Adrenal gland (tissue), 12 donors: ENCODE results near the gene TMEM94. TPM values are rescaled to one million over a fixed set of nuclear protein-coding genes. Genes with fewer than 3 reads are reported as not detected.

Experiments
- DNase-seq, 7 donors: peaks; one replicate each; pipeline ENCODE4 v3.0.0-alpha.2; 2019 to 2020
- H3K27ac ChIP-seq, 5 donors: fragments of 200-600 bp; sonication (generic) in 4 of 5; 1 replicate in 3 of 5; 2 replicates in 2 of 5; pipeline versions ENCODE4 v1.5.1 to v1.8.0; 2016 to 2020; ENCODE audit warnings: mild to moderate bottlenecking in 1 of 5
- H3K27me3 ChIP-seq: fragments of 200-600 bp; 2 replicates; pipeline ENCODE4 v1.8.0; 2021
- H3K36me3 ChIP-seq, 2 donors: fragments of 200-600 bp; replicated peaks in 1 of 2; 1 replicate in 1 of 2; 2 replicates in 1 of 2; pipeline versions ENCODE4 v1.5.1 to v1.8.0; 2018 to 2022
- H3K4me1 ChIP-seq, 2 donors: fragments of 200-600 bp; replicated peaks in 1 of 2; 1 replicate in 1 of 2; 2 replicates in 1 of 2; pipeline versions ENCODE4 v1.5.1 to v1.8.0; 2018 to 2021
- H3K4me3 ChIP-seq, 4 donors: fragments of 200-600 bp; sonication (generic) in 3 of 4; one replicate each; pipeline ENCODE4 v1.5.1; 2016 to 2018
- H3K9me3 ChIP-seq, 3 donors: fragments of 200-600 bp; sonication (generic) in 1 of 3; replicated peaks in 1 of 3; 1 replicate in 2 of 3; 2 replicates in 1 of 3; pipeline versions ENCODE4 v1.5.1 to v1.8.0; 2016 to 2021
- CTCF ChIP-seq, 6 experiments: fragments of 450-650 bp in 4 of 6; fragments of 200-600 bp in 2 of 6; sonication (generic) in 1 of 6; IDR thresholded peaks; 1 replicate in 5 of 6; 2 replicates in 1 of 6; pipeline versions ENCODE4 v1.5.1 to v1.8.0; 2016 to 2021; ENCODE audit warnings: antibody characterized with exemption in 6 of 6, mild to moderate bottlenecking in 2 of 6, moderate library complexity in 1 of 6
- POLR2A ChIP-seq, 2 donors: fragments of 450-650 bp; IDR thresholded peaks; one replicate each; pipeline ENCODE4 v1.6.1; 2017; ENCODE audit warnings: antibody characterized with exemption in 2 of 2, mild to moderate bottlenecking in 2 of 2, moderate library complexity in 1 of 2
- WGBS, 4 donors: extraction: QIAGEN DNeasy Blood & Tissue Kit in 2 of 4; methylation state at CpG; one replicate each; pipeline versions ENCODE4 v1.1.5 to v1.1.7; 2013 to 2017; 5-methylcytosine and 5-hydroxymethylcytosine counted together
- intact Hi-C, 2 donors: fragments of 100-400 bp; cut with DNase I; formaldehyde crosslinking; loops; one replicate each; pipeline versions ENCODE4 v1.14.1 to v1.15.0; 2022 to 2023
- polyA plus RNA-seq, 3 donors: library from polyadenylated mRNA; stranded (reverse); fragments of 200-250 nt in 2 of 3; fragments of 350-450 nt in 1 of 3; fragmentation: Illumina TruSeq in 1 of 3; extraction: RNeasy Lipid Tissue Mini Kit (QIAGEN cat#74804) in 1 of 3; gene quantifications; one replicate each; pipeline ENCODE4 v1.2.3, GENCODE V29; 2013 to 2014
- total RNA-seq, 9 donors: library from RNA; depleted of rRNA in 4 of 9; stranded (reverse); fragments of >200 nt in 4 of 9; fragments of 120-200 nt in 1 of 9; fragmentation: NEBNext Ultra II Directional in 1 of 9; extraction: Animal tissue kit (Norgen Biotek cat#: 25700) in 1 of 9; gene quantifications; one replicate each; pipeline versions ENCODE4 v1.1.0 to v1.2.4, GENCODE V29; 2013 to 2023
- donor health status: healthy with polysubstance abuse.
- donor health status: Bipolar disorder and iron deficiency.
- donor health status: DM: yes; HTN: yes; CAD: no.
- donor health status: DM: no; HTN: no; CAD: no.
- donor health status: DM: no; HTN: no; CAD: no.
- donor health status: DM: yes; HTN: yes; CAD: no.

TMEM94 gene
- total and polyA plus RNA-seq, 12 donors: 65.2 to 245 (median 167) TPM

- Histone ChIP-seq H3K36me3 (no peaks in the 10 kb centered on the region), H3K9me3 (no peaks in the 10 kb centered on the region), H3K27ac (no peak overlapping the region), H3K4me3 (no peak overlapping the region), H3K4me1 (peaks cover 0 to 8% of the 10 kb centered on the region in 2 donors), H3K27me3 (no peaks in the 10 kb centered on the region)
- intact Hi-C loops: loop anchor here (5.0 kb wide), 1 partner anchor 89 kb away; no protein-coding TSS in a partner anchor
- TF ChIP-seq POLR2A (IDR thresholded peaks at IDR 0.05) (no peak), CTCF (IDR thresholded peaks at IDR 0.05) (no peak)
- WGBS, 4 donors: 71 to 91% (median 79%) methylated on average over 5 of the region's 5 CpGs
- DNase-seq: peak in 1 of 7 donors; percentile 31
Observed at GRCh38 chr17:75411328-75412067, 44.9 kb upstream of the TMEM94 start.

- no peak overlapping the region for H3K27ac ChIP-seq
- intact Hi-C loops: loop anchor here (5.0 kb wide), 1 partner anchor 90 kb away; no protein-coding TSS in a partner anchor
- 0 to 4% (median 0%) methylated on average over 8 of the region's 8 CpGs for WGBS, 4 donors
- peak overlapping the region in 1 of 4 donors; percentile 6 for H3K4me3 ChIP-seq
- H3K9me3 ChIP-seq: no peaks in the 10 kb centered on the region
- peak; percentile 45 to 89 (median 71) for DNase-seq
- H3K36me3 ChIP-seq: no peaks in the 10 kb centered on the region
- no peaks in the 10 kb centered on the region for H3K27me3 ChIP-seq
- peaks cover 0 to 11% of the 10 kb centered on the region in 2 donors for H3K4me1 ChIP-seq
- TF ChIP-seq POLR2A (IDR thresholded peaks at IDR 0.05) (no peak), CTCF (IDR thresholded peaks at IDR 0.05) (peak; percentile 52 to 89 (median 80))
Observed at GRCh38 chr17:75412455-75413317, 43.7 kb upstream of the TMEM94 start.

- intact Hi-C loops: loop anchor here (5.0 kb wide), 1 partner anchor 92 kb away; no protein-coding TSS in a partner anchor
- H3K4me1 ChIP-seq: peaks cover 0 to 11% of the 10 kb centered on the region in 2 donors
- 66 to 73% (median 68%) methylated on average over 1 of the region's 1 CpG for WGBS, 4 donors
- H3K36me3 ChIP-seq: no peaks in the 10 kb centered on the region
- H3K9me3 ChIP-seq: no peaks in the 10 kb centered on the region
- H3K27me3 ChIP-seq: no peaks in the 10 kb centered on the region
- H3K27ac ChIP-seq: no peak overlapping the region
- DNase-seq: no peak
- no peak overlapping the region for H3K4me3 ChIP-seq
- TF ChIP-seq CTCF (IDR thresholded peaks at IDR 0.05): no peak
Observed at GRCh38 chr17:75414488-75414887, 41.9 kb upstream of the TMEM94 start.

GRCh38 chr17:75416006-75416405 lies 40.4 kb upstream of the TMEM94 start:
- intact Hi-C loops: no loop called here
- Histone ChIP-seq H3K4me3 (no peak overlapping the region), H3K27me3 (no peaks in the 10 kb centered on the region), H3K36me3 (no peaks in the 10 kb centered on the region), H3K27ac (no peak overlapping the region), H3K4me1 (peaks cover 0 to 11% of the 10 kb centered on the region in 2 donors), H3K9me3 (no peaks in the 10 kb centered on the region)
- DNase-seq: peak in 1 of 7 donors; percentile 7
- no peak for TF ChIP-seq CTCF (IDR thresholded peaks at IDR 0.05)
- TF ChIP-seq POLR2A (IDR thresholded peaks at IDR 0.05): no peak
- WGBS, 4 donors: 77 to 96% (median 86%) methylated on average over 9 of the region's 9 CpGs
